ENCODE measurements around the gene FBP1.

DNA sequence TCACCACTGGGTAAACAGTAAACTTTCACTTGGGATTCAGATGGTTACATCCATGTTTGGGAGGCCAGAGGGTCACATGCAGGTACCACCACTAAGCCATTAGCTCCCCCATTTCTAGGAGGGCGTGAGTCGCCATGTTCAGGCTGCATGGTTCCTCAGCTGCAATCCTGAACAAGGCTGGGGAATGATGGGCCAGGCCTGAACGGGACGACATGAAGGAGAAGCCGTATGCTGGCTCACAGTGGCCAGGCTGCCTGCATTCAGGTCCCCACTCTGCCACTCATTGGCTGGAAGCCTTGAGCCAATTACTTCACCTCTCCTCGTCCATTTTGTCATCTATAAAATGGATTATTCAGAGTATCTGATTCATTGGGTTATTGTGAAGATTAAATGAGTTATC is 36.7 kb downstream of the FBP1 start:
- TF ChIP-seq YY1 (IDR thresholded peaks at IDR 0.05; ENCODE audit: insufficient read depth, insufficient read length) (no peak), SUZ12 (IDR thresholded peaks at IDR 0.05; ENCODE audit: extremely low read depth, insufficient read depth, insufficient read length) (no peak)

Measured in NT2/D1 (cell line).